HG03342 (cell line): ENCODE data around the gene PLPPR4.
"Not testable (repeated sequence)": the region's sequence is repeated elsewhere in the genome, so short reads cannot be mapped to it uniquely, and the experiment has no call there.

Experiments
- ATAC-seq: cut with Tn5 transposase; IDR thresholded peaks from one replicate; pipeline ENCODE4 v1.9.1; 2021; ENCODE audit warnings: mild to moderate bottlenecking, moderate library complexity; ENCODE audit not compliant: unreplicated experiment

Gene PLPPR4, protein sequence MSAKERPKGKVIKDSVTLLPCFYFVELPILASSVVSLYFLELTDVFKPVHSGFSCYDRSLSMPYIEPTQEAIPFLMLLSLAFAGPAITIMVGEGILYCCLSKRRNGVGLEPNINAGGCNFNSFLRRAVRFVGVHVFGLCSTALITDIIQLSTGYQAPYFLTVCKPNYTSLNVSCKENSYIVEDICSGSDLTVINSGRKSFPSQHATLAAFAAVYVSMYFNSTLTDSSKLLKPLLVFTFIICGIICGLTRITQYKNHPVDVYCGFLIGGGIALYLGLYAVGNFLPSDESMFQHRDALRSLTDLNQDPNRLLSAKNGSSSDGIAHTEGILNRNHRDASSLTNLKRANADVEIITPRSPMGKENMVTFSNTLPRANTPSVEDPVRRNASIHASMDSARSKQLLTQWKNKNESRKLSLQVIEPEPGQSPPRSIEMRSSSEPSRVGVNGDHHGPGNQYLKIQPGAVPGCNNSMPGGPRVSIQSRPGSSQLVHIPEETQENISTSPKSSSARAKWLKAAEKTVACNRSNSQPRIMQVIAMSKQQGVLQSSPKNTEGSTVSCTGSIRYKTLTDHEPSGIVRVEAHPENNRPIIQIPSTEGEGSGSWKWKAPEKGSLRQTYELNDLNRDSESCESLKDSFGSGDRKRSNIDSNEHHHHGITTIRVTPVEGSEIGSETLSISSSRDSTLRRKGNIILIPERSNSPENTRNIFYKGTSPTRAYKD

DNA sequence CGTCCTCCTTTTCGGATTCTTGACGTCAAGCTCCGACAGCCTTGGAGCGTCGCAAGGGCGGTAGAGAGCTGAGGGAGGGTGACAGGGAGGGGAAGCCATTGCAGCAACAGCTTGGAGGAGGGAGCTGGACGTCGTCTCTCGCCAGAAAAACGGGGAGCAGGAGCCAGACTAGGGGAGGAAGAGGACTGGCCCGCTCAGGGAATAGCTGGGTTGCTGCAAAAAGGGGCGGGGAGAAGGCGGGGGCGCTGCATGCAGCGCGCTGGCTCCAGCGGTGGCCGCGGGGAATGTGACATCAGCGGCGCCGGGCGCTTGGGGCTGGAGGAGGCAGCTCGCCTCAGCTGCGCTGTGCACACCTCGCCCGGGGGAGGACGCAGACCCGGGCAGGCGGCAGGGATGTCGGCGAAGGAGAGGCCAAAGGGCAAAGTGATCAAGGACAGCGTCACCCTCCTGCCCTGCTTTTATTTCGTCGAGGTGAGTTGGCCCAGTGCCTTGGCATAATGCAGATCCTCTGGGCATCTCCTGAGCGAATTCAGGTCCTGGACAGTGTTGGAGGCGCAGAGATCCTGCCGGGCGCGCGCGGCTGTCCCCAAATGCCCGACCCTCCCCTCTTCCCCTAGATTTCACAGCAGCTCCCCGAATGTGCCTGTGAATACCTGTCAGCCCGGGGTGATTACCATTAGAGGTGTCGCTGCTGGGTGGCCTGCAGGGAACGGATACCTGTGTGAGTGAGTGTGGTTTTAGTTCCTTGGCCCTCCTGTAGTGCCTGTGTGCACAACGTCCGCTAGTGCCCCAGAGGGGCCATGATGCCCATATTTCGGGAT lies at the start of gene PLPPR4:
Gene PLPPR4, plus strand, starts transcription at position 292 of the 821 bp plus-strand sequence. Its CDS starts 102 bp downstream, at position 394.
- no peak for ATAC-seq

DNA sequence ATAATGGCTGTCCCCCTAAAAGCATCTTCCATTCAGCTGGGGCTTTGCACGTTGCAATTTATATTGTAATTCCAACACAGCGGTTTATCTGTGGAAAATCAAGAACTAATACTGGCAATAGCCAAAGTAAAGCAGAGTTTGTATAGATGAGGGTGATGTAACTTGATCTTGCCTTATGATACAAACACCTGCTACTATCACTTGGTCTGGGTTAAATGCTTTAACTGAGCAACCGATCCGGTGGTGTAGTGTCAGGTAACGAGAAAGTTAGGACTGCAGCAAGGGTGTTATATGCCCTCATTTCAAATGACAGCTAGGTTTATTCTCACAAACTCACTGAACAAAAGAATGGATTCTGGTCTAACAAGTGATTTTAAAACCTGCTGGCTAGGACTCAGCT lies 47.3 kb upstream of the PLPPR4 start:
- ATAC-seq = no peak

DNA sequence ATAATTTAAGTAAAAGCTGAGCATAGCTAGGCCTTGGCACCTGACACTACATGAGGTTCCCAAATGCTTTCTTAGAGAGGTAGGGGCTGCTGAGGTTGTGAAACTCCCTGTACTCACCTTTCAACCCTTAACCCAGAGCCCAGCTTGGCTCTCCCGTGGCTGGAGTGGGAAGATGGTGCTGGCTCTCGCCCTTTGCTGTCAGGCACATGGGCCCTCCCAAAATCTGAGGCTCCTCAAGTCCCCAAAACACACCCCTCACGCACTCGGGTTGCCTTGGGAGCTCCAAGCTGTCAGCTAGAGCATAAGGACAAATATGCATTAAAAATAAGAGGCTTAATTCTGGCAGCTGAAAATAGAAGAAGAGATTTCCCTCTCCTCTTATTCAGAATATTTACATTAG lies 46.7 kb upstream of the PLPPR4 start:
- ATAC-seq = no peak

DNA sequence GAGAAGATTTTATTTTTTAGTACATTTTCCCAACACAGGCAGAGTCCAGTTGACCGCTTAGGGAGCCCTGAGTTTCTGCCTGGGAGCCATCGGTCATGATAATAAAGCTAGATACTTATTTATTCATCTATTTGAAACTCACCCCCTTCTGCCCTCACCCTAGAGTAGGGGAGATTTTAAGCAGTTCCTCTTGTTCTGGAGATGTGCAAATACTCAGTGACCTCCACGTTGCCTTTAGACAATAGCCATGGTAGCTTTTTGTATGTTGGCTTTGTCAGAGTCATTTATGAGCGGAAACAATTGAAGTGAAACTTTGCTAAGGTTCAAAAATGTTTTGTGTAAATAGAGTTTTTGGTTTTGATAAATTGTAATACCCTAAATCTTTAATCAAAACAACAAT lies 45.7 kb upstream of the PLPPR4 start:
- ATAC-seq = peak; percentile 25

DNA sequence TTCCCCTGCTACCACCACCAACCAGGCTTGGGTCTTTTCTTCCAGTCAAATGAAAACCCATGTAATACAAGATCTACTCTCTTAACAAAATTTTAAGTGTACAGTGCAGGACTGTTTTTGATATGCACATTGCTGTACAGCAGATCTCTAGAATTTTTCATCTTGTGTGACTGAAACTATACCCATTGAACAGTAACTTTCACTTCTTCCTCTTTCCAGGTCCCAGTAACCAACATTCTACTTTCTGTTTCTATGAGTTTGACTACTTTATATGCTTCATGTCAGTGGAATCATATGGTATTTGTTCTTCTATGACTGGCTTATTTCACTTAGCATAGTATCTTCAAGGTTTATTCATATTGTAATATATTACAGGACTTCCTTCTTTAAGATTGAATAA lies 45.3 kb upstream of the PLPPR4 start:
- ATAC-seq = peak; percentile 97

DNA sequence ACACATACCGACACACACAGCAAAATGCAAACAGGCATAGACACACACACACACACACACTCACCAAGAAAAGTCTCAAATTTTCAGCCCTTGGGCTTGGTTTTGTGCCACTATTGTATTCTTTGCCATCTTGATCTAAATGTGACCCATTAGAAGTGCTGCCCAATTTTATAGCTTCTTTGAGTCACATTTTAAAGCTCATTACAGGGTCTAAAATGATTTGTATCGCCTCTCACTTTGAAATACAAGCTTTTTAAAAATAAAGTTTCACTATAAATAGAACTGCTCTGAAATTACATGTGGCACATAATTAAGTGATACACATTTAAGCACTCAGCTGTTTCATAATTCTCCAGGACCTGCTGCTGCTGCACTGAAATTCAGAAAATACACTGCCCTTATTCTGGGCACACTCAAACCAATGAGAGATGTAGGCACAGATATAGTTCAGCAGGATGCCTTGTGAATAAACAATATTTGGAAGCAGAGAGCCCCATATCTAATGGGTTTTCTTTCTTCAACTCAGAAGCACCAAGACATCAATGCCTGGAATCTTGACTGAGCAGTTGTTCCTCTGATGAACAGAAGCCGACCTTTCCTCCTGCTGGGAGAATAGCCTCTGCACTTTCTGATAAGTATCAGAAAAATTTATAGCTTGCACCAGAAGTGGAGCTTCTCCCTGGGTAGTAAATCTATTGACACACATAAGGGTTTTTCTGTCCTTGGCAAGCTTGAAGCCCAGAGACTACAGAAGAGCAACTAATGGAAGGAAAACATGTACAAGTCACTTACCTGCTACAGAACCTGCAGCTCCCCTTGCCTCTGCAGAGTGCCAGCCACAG lies 37.0 kb upstream of the PLPPR4 start:
- no peak for ATAC-seq

DNA sequence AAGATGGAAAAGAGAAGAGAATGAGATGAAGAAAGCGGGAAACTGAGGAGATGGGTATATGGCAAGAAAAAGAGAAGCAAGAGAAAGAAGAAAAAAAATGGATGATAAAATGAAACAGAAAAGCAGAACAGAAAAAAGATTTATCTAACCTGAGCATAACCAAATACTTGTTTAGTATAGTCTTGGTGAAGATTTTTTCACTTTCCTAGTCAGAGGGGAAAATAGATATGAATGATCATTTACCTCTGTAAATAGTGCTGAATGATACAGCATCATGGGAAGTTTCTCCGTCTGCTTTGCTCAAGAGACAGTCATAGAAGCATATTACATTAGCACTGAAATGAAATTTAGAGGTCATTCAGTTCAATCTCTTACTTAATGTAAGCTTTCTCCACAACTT lies 36.1 kb upstream of the PLPPR4 start:
- ATAC-seq = peak; percentile 76

DNA sequence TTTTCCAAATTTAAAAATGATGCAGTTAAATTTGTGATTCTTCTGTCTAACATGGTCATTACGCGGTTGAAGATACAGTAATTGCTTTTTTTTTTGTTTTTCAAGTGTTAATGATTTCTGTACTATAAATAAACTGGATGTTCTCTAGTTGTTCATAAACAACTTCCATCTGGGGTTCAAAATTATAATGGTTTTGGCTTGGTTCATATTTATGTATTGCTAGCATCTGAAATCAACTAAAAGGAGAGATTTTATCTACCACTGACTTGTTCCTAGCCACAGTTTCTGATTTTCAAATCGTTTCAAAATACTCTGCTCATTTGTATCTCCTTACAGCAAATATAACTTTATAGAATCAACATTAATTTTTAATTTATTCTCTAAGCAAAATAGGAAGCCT lies 35.2 kb upstream of the PLPPR4 start:
- no peak for ATAC-seq

DNA sequence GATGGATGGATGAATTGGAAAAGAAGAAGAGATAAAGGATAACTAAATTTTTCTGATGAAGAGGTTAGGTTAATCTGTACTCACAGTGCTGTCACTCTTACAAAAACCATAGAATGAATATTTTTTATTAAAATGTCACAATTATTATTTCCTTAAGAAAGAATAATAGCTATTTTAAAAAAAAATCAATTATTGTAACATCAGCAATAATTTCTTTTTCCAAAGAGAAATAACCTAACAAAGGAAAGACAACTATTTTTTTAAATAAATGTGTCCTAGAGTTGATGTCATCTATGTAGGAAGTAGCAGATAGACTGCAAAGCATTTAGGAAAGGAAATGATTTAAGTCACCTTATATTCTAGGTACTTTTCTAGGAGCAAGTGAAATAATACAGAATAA lies 33.6 kb upstream of the PLPPR4 start:
- ATAC-seq = no peak

DNA sequence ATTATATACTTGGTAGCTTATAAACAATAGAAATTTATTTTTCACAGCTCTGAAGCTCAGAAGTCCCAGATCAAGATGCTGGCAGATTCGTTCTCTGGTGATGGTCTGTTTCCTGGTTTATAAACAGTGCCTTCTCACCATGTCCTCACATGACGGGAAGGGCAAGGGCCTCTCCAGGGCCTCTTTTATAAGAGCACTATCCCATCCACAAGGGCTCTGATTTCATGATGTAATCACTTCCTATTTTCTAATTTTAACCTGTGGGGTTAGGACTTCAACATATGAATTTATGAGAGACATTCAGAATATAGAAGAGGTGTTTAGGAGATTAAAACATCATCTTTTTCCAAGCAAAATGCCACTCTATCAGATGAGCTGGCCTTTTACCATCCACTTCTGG lies 32.1 kb upstream of the PLPPR4 start:
- ATAC-seq = no peak

DNA sequence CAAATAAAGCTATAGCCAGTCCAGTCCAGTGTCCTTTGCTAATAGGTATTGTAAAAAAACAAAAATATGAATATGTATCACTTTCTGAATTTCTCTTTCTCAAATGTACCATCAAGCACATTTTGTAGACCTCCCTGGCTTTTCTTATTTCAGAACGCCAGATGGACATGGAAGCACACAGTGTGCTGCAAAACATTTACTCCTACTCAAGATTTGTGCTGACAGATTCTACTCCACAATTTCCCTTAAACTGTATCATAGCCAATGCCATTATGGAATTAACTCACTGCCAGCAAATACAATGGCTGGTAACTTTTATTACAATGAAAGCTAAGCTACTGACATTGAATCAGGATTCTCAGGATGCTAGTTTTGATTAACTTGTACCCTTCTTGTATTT lies 30.8 kb upstream of the PLPPR4 start:
- no peak for ATAC-seq

DNA sequence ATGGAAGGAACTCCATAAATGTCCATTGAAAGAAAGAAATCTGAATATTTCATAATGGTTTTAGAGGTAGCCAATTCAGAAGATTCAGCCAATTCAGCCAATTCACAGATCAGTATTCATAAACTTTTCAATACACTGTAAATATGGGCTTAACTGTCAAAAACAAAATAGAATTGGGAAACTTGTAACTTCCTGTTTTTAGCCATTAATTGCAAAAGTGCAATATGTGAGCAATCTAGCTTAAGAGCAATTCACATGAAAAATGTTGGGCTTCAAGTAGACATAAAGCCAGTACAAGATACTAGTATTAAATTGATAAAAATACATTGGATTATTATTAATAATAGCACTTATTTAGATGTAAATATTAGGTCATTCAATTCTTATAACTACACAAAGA lies 27.5 kb upstream of the PLPPR4 start:
- ATAC-seq = no peak

DNA sequence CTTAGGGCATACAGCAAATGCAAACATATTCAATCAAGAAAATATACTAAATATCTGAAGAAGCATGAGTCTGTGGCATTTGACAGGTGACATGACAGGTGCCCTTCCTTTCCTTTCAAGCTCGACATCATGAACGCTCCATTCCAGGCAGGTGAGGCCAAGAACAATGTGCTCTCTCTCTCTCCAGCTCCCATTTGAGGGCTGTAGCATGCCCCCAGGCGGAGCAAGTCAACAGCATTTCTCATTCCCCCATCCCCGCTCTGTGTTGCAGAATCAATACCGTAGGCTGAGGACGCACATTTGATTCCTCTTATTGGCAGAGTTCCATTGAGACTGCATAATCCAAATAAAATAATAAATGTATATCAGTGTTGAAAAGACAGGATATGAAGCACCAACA lies 24.6 kb upstream of the PLPPR4 start:
- ATAC-seq = no peak

DNA sequence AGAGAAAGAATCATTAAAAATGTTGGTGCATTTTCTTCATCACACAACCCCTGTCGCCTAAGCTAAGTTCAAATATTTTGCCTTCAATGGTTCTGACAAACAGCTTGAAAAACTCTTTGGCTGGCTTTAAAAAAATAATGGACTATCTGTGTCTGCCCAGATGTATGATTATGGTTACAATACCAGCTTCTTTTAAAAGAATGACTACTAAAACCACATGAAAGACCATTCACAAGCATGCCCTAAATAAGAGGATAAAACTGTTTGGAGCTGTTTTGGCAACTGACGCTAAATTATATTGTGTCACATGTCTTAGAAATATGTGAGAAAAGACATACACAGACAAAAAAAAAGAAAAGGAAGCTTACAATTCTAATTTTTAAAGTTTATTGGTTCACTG lies 23.7 kb upstream of the PLPPR4 start:
- ATAC-seq = no peak

DNA sequence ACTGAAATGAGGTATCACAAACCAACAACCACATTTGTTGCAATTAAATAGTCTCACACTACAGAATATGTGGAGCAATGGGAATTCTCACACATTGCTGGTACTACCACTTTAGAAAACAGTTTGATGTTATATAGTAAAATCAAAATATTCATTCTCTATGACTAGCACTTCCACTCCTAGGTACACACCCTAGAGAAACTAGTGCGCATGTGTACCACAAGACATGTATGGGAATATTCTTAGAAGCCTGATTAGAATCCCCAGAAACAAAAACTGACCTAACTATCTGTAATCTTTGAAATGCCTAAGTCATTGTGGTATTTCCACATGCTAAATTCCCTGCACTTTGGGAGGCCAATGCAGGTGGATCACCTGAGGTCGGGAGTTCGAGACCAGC lies 18.1 kb upstream of the PLPPR4 start:
- ATAC-seq = no peak

DNA sequence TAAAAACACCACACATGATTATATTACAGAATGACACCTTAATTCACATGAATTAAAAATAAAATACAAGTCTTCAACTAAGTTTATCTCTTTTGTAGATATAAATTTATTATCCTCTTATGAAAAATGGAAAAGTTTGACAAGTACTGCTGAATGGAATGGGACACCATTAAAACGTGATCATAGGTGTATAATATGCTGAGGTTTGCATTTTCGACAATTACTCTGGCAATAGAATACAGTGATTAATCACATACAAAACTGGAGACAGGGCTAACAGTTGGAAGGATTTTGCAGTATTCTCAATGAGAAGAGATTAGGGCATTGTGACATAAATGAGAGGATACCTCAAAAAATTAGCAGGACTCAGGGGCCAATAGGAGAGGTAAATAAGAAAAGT lies 17.1 kb upstream of the PLPPR4 start:
- ATAC-seq = no peak

DNA sequence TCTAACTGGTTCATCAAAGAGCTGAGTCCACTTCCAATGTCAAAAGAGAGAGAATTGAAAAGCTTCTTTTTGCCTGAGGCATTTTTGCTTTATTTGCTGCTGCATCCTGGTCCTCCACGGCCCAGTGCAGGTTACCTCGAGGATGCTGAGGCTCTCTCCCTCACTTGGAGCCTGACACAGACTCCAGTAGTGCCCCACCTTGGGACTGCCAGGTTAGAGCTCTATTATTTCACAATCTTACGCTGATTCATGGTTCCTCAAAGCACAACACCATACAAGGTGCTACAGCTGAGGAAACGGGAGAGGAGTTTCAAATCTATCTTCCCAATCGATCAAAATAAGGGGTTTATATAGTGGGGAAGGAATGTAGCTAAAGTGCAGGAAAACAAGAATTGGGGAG lies 13.6 kb upstream of the PLPPR4 start:
- no peak for ATAC-seq

DNA sequence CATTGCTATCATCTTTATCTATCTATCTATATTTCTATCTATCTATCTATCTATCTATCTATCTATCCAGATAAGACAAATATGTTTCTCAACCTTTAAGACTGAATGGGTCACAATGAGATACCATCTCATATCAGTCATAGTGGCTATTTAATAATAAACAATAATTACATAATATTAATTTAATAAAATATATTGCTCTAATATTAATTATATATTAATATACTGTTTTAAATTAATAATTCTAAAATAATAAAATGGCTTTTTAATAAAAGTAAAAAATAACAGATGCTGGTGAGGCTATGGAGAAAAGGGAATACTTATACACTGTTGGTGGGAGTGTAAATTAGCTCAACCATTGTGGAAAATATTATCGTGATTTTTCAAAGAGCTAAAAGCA lies 13.0 kb upstream of the PLPPR4 start:
- ATAC-seq = no peak

DNA sequence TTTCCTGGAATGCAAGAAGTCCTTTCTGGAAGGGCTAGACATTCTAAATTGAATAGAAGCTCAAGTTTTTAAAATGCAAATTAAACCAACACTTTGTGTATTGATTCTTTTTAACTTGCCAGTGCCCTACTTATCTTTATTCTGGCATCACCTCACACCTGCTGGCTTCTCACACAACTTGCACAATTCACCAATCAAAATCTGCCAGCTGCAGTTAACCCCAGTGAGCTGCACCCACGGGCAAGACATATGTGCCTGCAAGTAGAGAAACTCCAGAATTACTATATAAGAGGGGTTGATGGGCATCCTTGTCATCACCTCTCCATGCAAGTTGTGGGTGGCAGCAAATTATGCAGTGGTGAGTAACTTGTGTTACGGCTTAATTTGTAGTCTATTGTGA lies 11.7 kb upstream of the PLPPR4 start:
- ATAC-seq = no peak

DNA sequence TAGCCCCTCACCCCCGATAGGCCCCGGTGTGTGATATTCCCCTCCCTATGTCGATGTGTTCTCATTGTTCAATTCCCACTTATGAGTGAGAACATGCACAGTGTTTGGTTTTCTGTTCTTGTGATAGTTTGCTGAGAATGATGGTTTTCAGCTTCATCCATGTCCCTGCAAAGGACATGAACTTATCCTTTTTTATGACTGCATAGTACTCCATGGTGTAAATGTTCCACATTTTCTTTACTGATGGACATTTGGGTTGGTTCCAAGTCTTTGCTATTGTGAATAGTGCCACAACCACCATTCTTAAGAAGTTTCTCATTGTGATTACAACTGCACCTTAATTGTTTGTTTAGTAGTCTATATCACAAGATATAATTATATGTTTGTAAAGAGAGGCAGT lies 3.9 kb upstream of the PLPPR4 start:
- not testable (repeated sequence) for ATAC-seq

DNA sequence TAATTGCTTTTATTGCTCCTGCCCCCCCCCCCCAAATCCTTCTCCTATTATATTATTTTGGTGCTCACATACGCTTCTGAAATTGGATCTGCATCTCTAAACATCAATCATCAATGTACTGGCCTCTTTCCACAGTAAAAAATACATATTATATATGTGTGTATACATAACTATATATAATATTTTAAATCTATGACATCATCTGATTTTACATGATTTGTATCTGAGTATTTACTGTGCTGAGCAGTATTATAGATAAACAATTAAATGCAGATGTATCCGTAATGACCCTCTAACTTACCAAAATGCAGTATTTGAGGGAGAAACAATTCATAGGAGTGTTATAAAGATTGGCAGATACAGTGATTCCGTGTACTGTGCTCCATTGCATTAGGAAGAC lies 832 bp downstream of the PLPPR4 start:
- ATAC-seq = no peak
